GM19193 (cell line): ENCODE data around the gene COTL1.

Experiments used
- POLR2A ChIP-seq: IDR thresholded peaks from 4 replicates; pipeline ENCODE4 v1.6.1; 2011; ENCODE audit not compliant: insufficient read depth, insufficient read length; ENCODE audit errors: extremely low read depth

Gene COTL1

GRCh38 chr16:84578538-84579126 lies 39.2 kb downstream of the COTL1 start:
- TF ChIP-seq POLR2A: no peak

- TF ChIP-seq POLR2A: no peak
Observed at GRCh38 chr16:84577034-84577803, 40.7 kb downstream of the COTL1 start.

- TF ChIP-seq POLR2A: no peak
Observed at GRCh38 chr16:84575914-84576313, 42.0 kb downstream of the COTL1 start.

- TF ChIP-seq POLR2A: no peak
Observed at GRCh38 chr16:84574191-84574590, 43.7 kb downstream of the COTL1 start.

- no peak for TF ChIP-seq POLR2A
Observed at GRCh38 chr16:84572096-84572495, 45.8 kb downstream of the COTL1 start.

GRCh38 chr16:84571506-84571905 lies 46.4 kb downstream of the COTL1 start:
- no peak for TF ChIP-seq POLR2A

GRCh38 chr16:84570739-84571403 lies 47.0 kb downstream of the COTL1 start:
- TF ChIP-seq POLR2A: no peak

- TF ChIP-seq POLR2A: no peak
Observed at GRCh38 chr16:84569382-84569987, 48.4 kb downstream of the COTL1 start.

- TF ChIP-seq POLR2A: no peak
Observed at GRCh38 chr16:84568066-84568465, 49.8 kb downstream of the COTL1 start.

GRCh38 chr16:84567286-84567962 lies 50.5 kb downstream of the COTL1 start:
- TF ChIP-seq POLR2A: no peak

- TF ChIP-seq POLR2A: no peak
Observed at GRCh38 chr16:84566545-84567257, 51.2 kb downstream of the COTL1 start.

GRCh38 chr16:84565669-84566495 lies 52.0 kb downstream of the COTL1 start:
- no peak for TF ChIP-seq POLR2A

GRCh38 chr16:84563786-84564420 lies 54.0 kb downstream of the COTL1 start:
- no peak for TF ChIP-seq POLR2A

- TF ChIP-seq POLR2A: no peak
Observed at GRCh38 chr16:84563064-84563715, 54.7 kb downstream of the COTL1 start.
